ENCODE measurements around the gene EMX2. TPM values are rescaled to one million over a fixed set of nuclear protein-coding genes. Genes with fewer than 3 reads are reported as not detected.

The EMX2 gene
- total RNA-seq, 1 donor from 2014 or later: not detected

- H3K27me3 Mint-ChIP-seq (ENCODE audit: unreplicated experiment): peaks cover 56% of the 10 kb centered on the region
- no peak for TF ChIP-seq CTCF (IDR thresholded peaks at IDR 0.05; ENCODE audit: unreplicated experiment)
- no peak for DNase-seq (ENCODE audit: low spot score)
- no peaks in the 10 kb centered on the region for H3K9me3 Mint-ChIP-seq (ENCODE audit: unreplicated experiment)
- no peak overlapping the region for H3K27ac Mint-ChIP-seq (ENCODE audit: unreplicated experiment)
- peaks cover 22% of the 10 kb centered on the region for H3K4me1 Mint-ChIP-seq (ENCODE audit: unreplicated experiment)
- H3K4me3 Mint-ChIP-seq (ENCODE audit: unreplicated experiment): no peak overlapping the region
- peaks cover 4% of the 10 kb centered on the region for H3K36me3 Mint-ChIP-seq (ENCODE audit: low read depth, unreplicated experiment)
Measured at GRCh38 chr10:117550076-117550475, 7.5 kb downstream of the EMX2 start.

- H3K4me1 Mint-ChIP-seq (ENCODE audit: unreplicated experiment): peaks cover 19% of the 10 kb centered on the region
- no peak for DNase-seq (ENCODE audit: low spot score)
Measured at GRCh38 chr10:117550599-117551329, 8.2 kb downstream of the EMX2 start.

GRCh38 chr10:117551330-117552155 lies 9.0 kb downstream of the EMX2 start:
- H3K27ac Mint-ChIP-seq (ENCODE audit: unreplicated experiment): no peak overlapping the region
- no peak for DNase-seq (ENCODE audit: low spot score)
- no peaks in the 10 kb centered on the region for H3K9me3 Mint-ChIP-seq (ENCODE audit: unreplicated experiment)
- H3K4me1 Mint-ChIP-seq (ENCODE audit: unreplicated experiment): peaks cover 14% of the 10 kb centered on the region
- H3K27me3 Mint-ChIP-seq (ENCODE audit: unreplicated experiment): peaks cover 54% of the 10 kb centered on the region
- no peak for TF ChIP-seq CTCF (IDR thresholded peaks at IDR 0.05; ENCODE audit: unreplicated experiment)
- peaks cover 4% of the 10 kb centered on the region for H3K36me3 Mint-ChIP-seq (ENCODE audit: low read depth, unreplicated experiment)
- H3K4me3 Mint-ChIP-seq (ENCODE audit: unreplicated experiment): peak overlapping the region; percentile 29

More at GRCh38 chr10:117550599-117551329, 8.2 kb downstream of the EMX2 start:
- Mint-ChIP-seq H3K36me3 (ENCODE audit: low read depth, unreplicated experiment) (peaks cover 4% of the 10 kb centered on the region), H3K4me3 (ENCODE audit: unreplicated experiment) (no peak overlapping the region), H3K9me3 (ENCODE audit: unreplicated experiment) (no peaks in the 10 kb centered on the region), H3K27ac (ENCODE audit: unreplicated experiment) (no peak overlapping the region), H3K27me3 (ENCODE audit: unreplicated experiment) (peaks cover 55% of the 10 kb centered on the region)
- no peak for TF ChIP-seq CTCF (IDR thresholded peaks at IDR 0.05; ENCODE audit: unreplicated experiment)

- Mint-ChIP-seq H3K4me1 (ENCODE audit: unreplicated experiment) (peaks cover 13% of the 10 kb centered on the region), H3K27ac (ENCODE audit: unreplicated experiment) (no peak overlapping the region), H3K9me3 (ENCODE audit: unreplicated experiment) (no peaks in the 10 kb centered on the region), H3K27me3 (ENCODE audit: unreplicated experiment) (peaks cover 48% of the 10 kb centered on the region), H3K36me3 (ENCODE audit: low read depth, unreplicated experiment) (peaks cover 4% of the 10 kb centered on the region), H3K4me3 (ENCODE audit: unreplicated experiment) (peak overlapping the region; percentile 29)
- peak; percentile 26 for DNase-seq (ENCODE audit: low spot score)
- no peak for TF ChIP-seq CTCF (IDR thresholded peaks at IDR 0.05; ENCODE audit: unreplicated experiment)
Measured at GRCh38 chr10:117552156-117552631, 9.6 kb downstream of the EMX2 start.
